ENCODE measurements around the gene MAP2K6. TPM values are rescaled to one million over a fixed set of nuclear protein-coding genes. Genes with fewer than 3 reads are reported as not detected.

Gene MAP2K6
- total and polyA plus RNA-seq, 2 of the 8 experiments (the other 6 are each of a cell fraction or from before 2014, with no cell fraction given) = 11.0 to 44.1 TPM

DNA sequence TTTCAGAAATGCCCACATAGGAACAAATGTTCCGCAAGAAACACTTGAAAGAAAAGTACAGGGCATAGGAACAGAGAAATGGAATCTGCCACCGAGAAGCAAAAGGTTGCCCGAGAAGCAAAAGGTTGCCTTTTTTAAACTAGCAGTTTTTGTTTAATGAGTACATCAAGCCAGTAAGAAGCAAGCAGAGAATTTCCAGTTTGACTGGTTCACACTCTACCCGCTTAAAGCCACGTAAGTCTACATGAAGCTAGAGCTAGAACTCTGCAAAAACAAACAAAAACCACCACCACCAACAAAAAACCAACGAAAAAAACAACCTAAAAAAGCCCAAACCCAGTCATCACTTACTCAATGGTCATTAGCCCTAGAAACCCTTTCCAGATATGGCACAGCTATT, 144.3 kb downstream of the MAP2K6 start:
- TF ChIP-seq CREB1 (IDR thresholded peaks at IDR 0.05) (no peak), RXRA (IDR thresholded peaks at IDR 0.05; ENCODE audit: insufficient read depth, low read depth, low read length) (no peak), BACH1 (IDR thresholded peaks at IDR 0.05; ENCODE audit: low read length) (no peak), NRF1 (IDR thresholded peaks at IDR 0.05; ENCODE audit: low read depth, low read length) (no peak), POLR2A (IDR thresholded peaks at IDR 0.05; ENCODE audit: control extremely low read depth in 1 of 2, low read depth in 2 of 2, low read length in 2 of 2) (no peak), SUZ12 (IDR thresholded peaks at IDR 0.05; ENCODE audit: low read length) (no peak), SIN3A (conservative IDR thresholded peaks at IDR 0.05 in 1 of 2, IDR thresholded peaks at IDR 0.05 in 1 of 2; ENCODE audit: low read depth in 1 of 2, low read length in 2 of 2) (no peak), ASH2L (IDR thresholded peaks at IDR 0.05; ENCODE audit: low read length) (no peak), SAP30 (IDR thresholded peaks at IDR 0.05; ENCODE audit: insufficient read depth, insufficient replicate concordance, low read length) (no peak), JUN (IDR thresholded peaks at IDR 0.05; ENCODE audit: low read depth, low read length) (no peak), CBX5 (IDR thresholded peaks at IDR 0.05; ENCODE audit: low read depth, low read length) (no peak), SRF (IDR thresholded peaks at IDR 0.05; ENCODE audit: low read depth, low read length) (no peak), SP1 (IDR thresholded peaks at IDR 0.05; ENCODE audit: low read depth, low read length) (no peak)
- TF ChIP-seq, protein P1, sequence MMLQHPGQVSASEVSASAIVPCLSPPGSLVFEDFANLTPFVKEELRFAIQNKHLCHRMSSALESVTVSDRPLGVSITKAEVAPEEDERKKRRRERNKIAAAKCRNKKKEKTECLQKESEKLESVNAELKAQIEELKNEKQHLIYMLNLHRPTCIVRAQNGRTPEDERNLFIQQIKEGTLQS (IDR thresholded peaks at IDR 0.05; ENCODE audit: insufficient read depth, low read depth, low read length) = no peak
- no peak overlapping the region for H3K9ac ChIP-seq (replicated peaks in 1 of 4; ENCODE audit: extremely low read depth in 1 of 4, low read depth in 3 of 4, low read length in 3 of 4)
- no peak overlapping the region for H3K18ac ChIP-seq (ENCODE audit: extremely low read depth, low read length)
- no peak overlapping the region for H2BK15ac ChIP-seq (ENCODE audit: low read length)
- no peak overlapping the region for H3K4me2 ChIP-seq (ENCODE audit: insufficient read depth in 1 of 2, low read depth in 2 of 2, low read length in 2 of 2)
- H3K9me3 ChIP-seq (ENCODE audit: insufficient read depth in 2 of 2, low read depth in 1 of 2, low read length in 1 of 2) = no peaks in the 10 kb centered on the region
- H2BK20ac ChIP-seq (ENCODE audit: low read length) = no peak overlapping the region
- H3K36me3 ChIP-seq (ENCODE audit: control insufficient read depth in 2 of 4, insufficient read depth in 4 of 4, low read length in 3 of 4) = no peaks in the 10 kb centered on the region
- H4K20me1 ChIP-seq (replicated peaks in 1 of 2; ENCODE audit: control insufficient read depth in 1 of 2, insufficient read depth in 2 of 2, low read length in 2 of 2) = no peaks in the 10 kb centered on the region
- H2AFZ ChIP-seq (ENCODE audit: low read length) = no peak overlapping the region
- H2BK120ac ChIP-seq (replicated peaks; ENCODE audit: low read depth, low read length) = no peak overlapping the region
- H3K14ac ChIP-seq (ENCODE audit: insufficient read length) = no peak overlapping the region
- no peak overlapping the region for H3K4me3 ChIP-seq (ENCODE audit: extremely low read depth in 1 of 4, insufficient read depth in 2 of 4, low read depth in 3 of 4, low read length in 4 of 4)
- no peak overlapping the region for H2BK5ac ChIP-seq (ENCODE audit: low read depth, low read length)
- CTCF ChIA-PET (ENCODE audit: partially characterized antibody) = no interaction called here
- POLR2A ChIA-PET (ENCODE audit: partially characterized antibody) = no interaction called here
- no peak overlapping the region for H2BK12ac ChIP-seq (ENCODE audit: low read depth, low read length)
- no peaks in the 10 kb centered on the region for H3K79me1 ChIP-seq (ENCODE audit: low read depth, low read length)
- DNase-seq (ENCODE audit: low read depth in 1 of 2, low spot score in 2 of 2) = no peak
- H3K27me3 ChIP-seq (replicated peaks in 1 of 4; ENCODE audit: control insufficient read depth in 3 of 4, extremely low read depth in 1 of 4, insufficient read depth in 3 of 4, low read length in 3 of 4) = no peaks in the 10 kb centered on the region
- no peak overlapping the region for H3K4ac ChIP-seq (replicated peaks; ENCODE audit: insufficient read length, low read depth, low read length)
- no peak overlapping the region for H4K91ac ChIP-seq (replicated peaks; ENCODE audit: insufficient read length, low read length)
- no peaks in the 10 kb centered on the region for H3K79me2 ChIP-seq (ENCODE audit: control insufficient read depth in 1 of 2, insufficient read depth in 2 of 2, low read length in 2 of 2)
- no peak overlapping the region for H3K27ac ChIP-seq (ENCODE audit: low read depth, low read length)
- H3K56ac ChIP-seq (replicated peaks; ENCODE audit: insufficient read length, low read depth, low read length) = no peak overlapping the region
- no peak overlapping the region for H3K23ac ChIP-seq (ENCODE audit: insufficient read length)
- FAIRE-seq = no peak
- H3K23me2 ChIP-seq (ENCODE audit: low read depth, low read length) = no peaks in the 10 kb centered on the region
- H2AK5ac ChIP-seq (ENCODE audit: low read depth, low read length) = no peak overlapping the region
- H4K5ac ChIP-seq (ENCODE audit: insufficient read length, low read depth, low read length) = no peak overlapping the region
- H3K4me1 ChIP-seq (replicated peaks in 1 of 4; ENCODE audit: control insufficient read depth in 3 of 4, insufficient read depth in 4 of 4, low read length in 3 of 4) = no peaks in the 10 kb centered on the region
- WGBS, 2 experiments (ENCODE audit: extremely low coverage in 1 of 2, insufficient coverage in 1 of 2, insufficient read length in 1 of 2, insufficient replicate concordance in 2 of 2, low coverage in 1 of 2, low lambda C conversion rate in 2 of 2, missing lambda C conversion rate in 1 of 2) = 98% methylated on average over 6 of the region's 6 CpGs; no CpG with 5 or more reads in 1 of the 2 experiments
- H4K8ac ChIP-seq (ENCODE audit: extremely low read depth, insufficient read depth, low read length) = no peak overlapping the region

All from H1 (cell line).